Measurements from ENCODE around the gene ZSCAN12. TPM values are rescaled to one million over a fixed set of nuclear protein-coding genes. Genes with fewer than 3 reads are reported as not detected.

ZSCAN12 gene
- polyA plus RNA-seq, 1 donor from 2014 or later: 20.3 TPM

DNA sequence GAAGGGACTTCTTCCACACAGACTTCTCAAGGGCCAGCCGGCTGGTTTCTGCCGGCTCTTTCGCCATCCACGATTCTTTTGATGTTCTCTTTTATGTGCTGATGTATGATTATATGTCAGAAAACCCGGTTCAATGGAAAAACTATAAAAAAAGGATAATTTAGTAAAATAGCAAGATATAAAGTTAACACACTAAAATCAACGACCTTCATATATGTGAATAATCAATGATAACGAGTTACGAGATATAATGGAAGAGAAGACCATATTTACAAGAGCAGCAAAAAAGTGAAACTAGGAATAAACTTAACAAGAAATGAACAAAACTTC, 540 bp upstream of the ZSCAN12 start:
- peak overlapping the region; percentile 99 for H2AFZ ChIP-seq (ENCODE audit: low read depth, low read length)
- H3K79me2 ChIP-seq (replicated peaks; ENCODE audit: insufficient read depth, low read length): peaks cover 46% of the 10 kb centered on the region
- peak overlapping the region; percentile 74 for H3K4me3 ChIP-seq (ENCODE audit: low read length)
- no peaks in the 10 kb centered on the region for H3K9me3 ChIP-seq (ENCODE audit: low read length)
- no peaks in the 10 kb centered on the region for H4K20me1 ChIP-seq (ENCODE audit: insufficient read depth)
- no peaks in the 10 kb centered on the region for H3F3A ChIP-seq (ENCODE audit: insufficient read depth, low read length, poor library complexity, severe bottlenecking)
- H3K27me3 ChIP-seq (ENCODE audit: insufficient read depth, low read depth, low read length): no peaks in the 10 kb centered on the region
- peak overlapping the region; percentile 85 for H3K4me2 ChIP-seq (ENCODE audit: low read length)
- H3K9ac ChIP-seq (ENCODE audit: low read length): peak overlapping the region; percentile 93
- no peaks in the 10 kb centered on the region for H3K9me2 ChIP-seq (ENCODE audit: insufficient read depth, low read length)
- H3K36me3 ChIP-seq (ENCODE audit: insufficient read depth, low read length): peaks cover 4% of the 10 kb centered on the region
- no peak for TF ChIP-seq RAD21 (conservative IDR thresholded peaks at IDR 0.05)
- no peak for TF ChIP-seq MXI1 (conservative IDR thresholded peaks at IDR 0.05; ENCODE audit: poor library complexity, severe bottlenecking)
- H3K27ac ChIP-seq (ENCODE audit: low read length): peak overlapping the region; percentile 91

DNA sequence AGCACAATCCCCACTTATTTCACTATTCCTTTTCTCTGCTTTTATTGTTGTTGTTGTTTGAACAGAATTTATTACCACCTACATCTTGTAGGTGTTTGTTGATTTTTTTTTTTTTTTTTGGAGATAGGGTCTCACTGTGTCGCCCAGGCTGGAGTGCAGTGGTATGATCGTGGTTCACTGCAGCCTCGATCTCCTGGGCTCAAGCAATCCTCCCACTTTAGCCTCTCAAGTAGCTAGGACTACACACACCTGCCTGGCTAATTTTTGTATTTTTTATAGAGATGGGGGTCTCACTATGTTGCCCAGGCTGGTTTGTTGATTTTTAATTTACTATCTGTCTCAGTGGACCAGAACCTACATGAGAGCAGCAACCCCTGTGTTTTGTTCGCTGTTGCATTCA, 3.6 kb downstream of the ZSCAN12 start:
- no peak overlapping the region for H3K4me2 ChIP-seq (ENCODE audit: low read length)
- no peaks in the 10 kb centered on the region for H3F3A ChIP-seq (ENCODE audit: insufficient read depth, low read length, poor library complexity, severe bottlenecking)
- no peak for TF ChIP-seq RAD21 (conservative IDR thresholded peaks at IDR 0.05)
- TF ChIP-seq SMC3 (conservative IDR thresholded peaks at IDR 0.05; ENCODE audit: poor library complexity): no peak
- TF ChIP-seq, protein P1, sequence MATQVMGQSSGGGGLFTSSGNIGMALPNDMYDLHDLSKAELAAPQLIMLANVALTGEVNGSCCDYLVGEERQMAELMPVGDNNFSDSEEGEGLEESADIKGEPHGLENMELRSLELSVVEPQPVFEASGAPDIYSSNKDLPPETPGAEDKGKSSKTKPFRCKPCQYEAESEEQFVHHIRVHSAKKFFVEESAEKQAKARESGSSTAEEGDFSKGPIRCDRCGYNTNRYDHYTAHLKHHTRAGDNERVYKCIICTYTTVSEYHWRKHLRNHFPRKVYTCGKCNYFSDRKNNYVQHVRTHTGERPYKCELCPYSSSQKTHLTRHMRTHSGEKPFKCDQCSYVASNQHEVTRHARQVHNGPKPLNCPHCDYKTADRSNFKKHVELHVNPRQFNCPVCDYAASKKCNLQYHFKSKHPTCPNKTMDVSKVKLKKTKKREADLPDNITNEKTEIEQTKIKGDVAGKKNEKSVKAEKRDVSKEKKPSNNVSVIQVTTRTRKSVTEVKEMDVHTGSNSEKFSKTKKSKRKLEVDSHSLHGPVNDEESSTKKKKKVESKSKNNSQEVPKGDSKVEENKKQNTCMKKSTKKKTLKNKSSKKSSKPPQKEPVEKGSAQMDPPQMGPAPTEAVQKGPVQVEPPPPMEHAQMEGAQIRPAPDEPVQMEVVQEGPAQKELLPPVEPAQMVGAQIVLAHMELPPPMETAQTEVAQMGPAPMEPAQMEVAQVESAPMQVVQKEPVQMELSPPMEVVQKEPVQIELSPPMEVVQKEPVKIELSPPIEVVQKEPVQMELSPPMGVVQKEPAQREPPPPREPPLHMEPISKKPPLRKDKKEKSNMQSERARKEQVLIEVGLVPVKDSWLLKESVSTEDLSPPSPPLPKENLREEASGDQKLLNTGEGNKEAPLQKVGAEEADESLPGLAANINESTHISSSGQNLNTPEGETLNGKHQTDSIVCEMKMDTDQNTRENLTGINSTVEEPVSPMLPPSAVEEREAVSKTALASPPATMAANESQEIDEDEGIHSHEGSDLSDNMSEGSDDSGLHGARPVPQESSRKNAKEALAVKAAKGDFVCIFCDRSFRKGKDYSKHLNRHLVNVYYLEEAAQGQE (IDR thresholded peaks at IDR 0.05; ENCODE audit: borderline replicate concordance): no peak
- TF ChIP-seq TAF1 (IDR thresholded peaks at IDR 0.05; ENCODE audit: low read depth): no peak
- TF ChIP-seq EP300 (conservative IDR thresholded peaks at IDR 0.05; ENCODE audit: poor library complexity, severe bottlenecking): no peak
- TF ChIP-seq MXI1 (conservative IDR thresholded peaks at IDR 0.05; ENCODE audit: poor library complexity, severe bottlenecking): no peak
- no peaks in the 10 kb centered on the region for H3K27me3 ChIP-seq (ENCODE audit: insufficient read depth, low read depth, low read length)
- H3K36me3 ChIP-seq (ENCODE audit: insufficient read depth, low read length): peaks cover 4% of the 10 kb centered on the region
- no peak overlapping the region for H3K27ac ChIP-seq (ENCODE audit: low read length)
- no peak overlapping the region for H2AFZ ChIP-seq (ENCODE audit: low read depth, low read length)
- H3K9ac ChIP-seq (ENCODE audit: low read length): no peak overlapping the region
- H3K79me2 ChIP-seq (replicated peaks; ENCODE audit: insufficient read depth, low read length): peaks cover 62% of the 10 kb centered on the region
- H3K9me2 ChIP-seq (ENCODE audit: insufficient read depth, low read length): no peaks in the 10 kb centered on the region
- H4K20me1 ChIP-seq (ENCODE audit: insufficient read depth): no peaks in the 10 kb centered on the region
- no peaks in the 10 kb centered on the region for H3K9me3 ChIP-seq (ENCODE audit: low read length)
- H3K4me3 ChIP-seq (ENCODE audit: low read length): peak overlapping the region; percentile 74

DNA sequence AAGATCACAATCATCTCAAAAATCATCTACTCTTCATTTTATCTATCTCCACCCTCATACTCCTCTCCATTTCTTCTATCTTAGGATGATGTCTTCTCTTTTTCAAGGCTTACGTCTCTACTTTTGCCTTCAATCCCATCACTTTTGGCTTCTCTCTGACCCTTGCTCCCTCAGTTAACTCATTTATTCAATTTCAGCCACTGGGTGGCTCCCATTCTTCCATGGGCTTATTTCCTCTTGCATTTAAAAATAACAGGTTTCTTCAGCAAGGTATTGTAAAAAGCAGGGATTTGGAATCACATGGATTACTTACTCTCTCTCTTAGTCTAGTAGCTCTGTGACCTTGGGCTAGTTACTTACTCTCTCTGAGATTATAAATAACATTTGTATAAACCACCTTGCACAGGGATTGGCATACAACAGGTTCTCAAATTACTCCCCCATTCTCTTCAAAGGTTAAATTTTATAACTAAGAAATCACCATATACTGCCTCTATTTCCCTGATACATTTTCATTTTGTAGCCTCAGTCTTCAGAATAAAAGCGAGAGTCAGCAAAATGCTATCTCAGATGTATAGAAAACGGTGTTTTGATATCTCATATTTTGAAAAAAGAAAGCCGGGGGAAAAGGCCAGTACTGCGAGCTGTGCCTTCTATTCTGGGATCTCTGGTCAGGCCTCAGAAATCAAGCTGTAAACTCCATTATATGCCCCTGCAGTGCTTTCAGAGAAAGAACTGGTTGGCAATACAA, 5.5 kb downstream of the ZSCAN12 start:
- H3K4me3 ChIP-seq (ENCODE audit: low read length): peak overlapping the region; percentile 74
- H3K27ac ChIP-seq (ENCODE audit: low read length): no peak overlapping the region
- TF ChIP-seq SMC3 (conservative IDR thresholded peaks at IDR 0.05; ENCODE audit: poor library complexity) (peak; percentile 64), RAD21 (conservative IDR thresholded peaks at IDR 0.05) (peak; percentile 46), EP300 (conservative IDR thresholded peaks at IDR 0.05; ENCODE audit: poor library complexity, severe bottlenecking) (no peak)
- TF ChIP-seq, protein P2, sequence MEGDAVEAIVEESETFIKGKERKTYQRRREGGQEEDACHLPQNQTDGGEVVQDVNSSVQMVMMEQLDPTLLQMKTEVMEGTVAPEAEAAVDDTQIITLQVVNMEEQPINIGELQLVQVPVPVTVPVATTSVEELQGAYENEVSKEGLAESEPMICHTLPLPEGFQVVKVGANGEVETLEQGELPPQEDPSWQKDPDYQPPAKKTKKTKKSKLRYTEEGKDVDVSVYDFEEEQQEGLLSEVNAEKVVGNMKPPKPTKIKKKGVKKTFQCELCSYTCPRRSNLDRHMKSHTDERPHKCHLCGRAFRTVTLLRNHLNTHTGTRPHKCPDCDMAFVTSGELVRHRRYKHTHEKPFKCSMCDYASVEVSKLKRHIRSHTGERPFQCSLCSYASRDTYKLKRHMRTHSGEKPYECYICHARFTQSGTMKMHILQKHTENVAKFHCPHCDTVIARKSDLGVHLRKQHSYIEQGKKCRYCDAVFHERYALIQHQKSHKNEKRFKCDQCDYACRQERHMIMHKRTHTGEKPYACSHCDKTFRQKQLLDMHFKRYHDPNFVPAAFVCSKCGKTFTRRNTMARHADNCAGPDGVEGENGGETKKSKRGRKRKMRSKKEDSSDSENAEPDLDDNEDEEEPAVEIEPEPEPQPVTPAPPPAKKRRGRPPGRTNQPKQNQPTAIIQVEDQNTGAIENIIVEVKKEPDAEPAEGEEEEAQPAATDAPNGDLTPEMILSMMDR (IDR thresholded peaks at IDR 0.05; ENCODE audit: poor library complexity, severe bottlenecking): peak; percentile 61
- peaks cover 60% of the 10 kb centered on the region for H3K79me2 ChIP-seq (replicated peaks; ENCODE audit: insufficient read depth, low read length)
- no peak overlapping the region for H2AFZ ChIP-seq (ENCODE audit: low read depth, low read length)
- H3K4me2 ChIP-seq (ENCODE audit: low read length): no peak overlapping the region
- no peaks in the 10 kb centered on the region for H3F3A ChIP-seq (ENCODE audit: insufficient read depth, low read length, poor library complexity, severe bottlenecking)
- no peaks in the 10 kb centered on the region for H3K27me3 ChIP-seq (ENCODE audit: insufficient read depth, low read depth, low read length)
- H3K9me2 ChIP-seq (ENCODE audit: insufficient read depth, low read length): no peaks in the 10 kb centered on the region
- H3K9ac ChIP-seq (ENCODE audit: low read length): no peak overlapping the region
- H3K36me3 ChIP-seq (ENCODE audit: insufficient read depth, low read length): peaks cover 9% of the 10 kb centered on the region
- H4K20me1 ChIP-seq (ENCODE audit: insufficient read depth): no peaks in the 10 kb centered on the region
- H3K9me3 ChIP-seq (ENCODE audit: low read length): no peaks in the 10 kb centered on the region

All from neural cell (in vitro differentiated cells).